ENCODE measurements around the gene GAB4. TPM values are rescaled to one million over a fixed set of nuclear protein-coding genes. Genes with fewer than 3 reads are reported as not detected.

Gene GAB4
- total and polyA plus RNA-seq, 2 of the 13 experiments (the other 11 are each of a cell fraction or from before 2014, with no cell fraction given): not detected

DNA sequence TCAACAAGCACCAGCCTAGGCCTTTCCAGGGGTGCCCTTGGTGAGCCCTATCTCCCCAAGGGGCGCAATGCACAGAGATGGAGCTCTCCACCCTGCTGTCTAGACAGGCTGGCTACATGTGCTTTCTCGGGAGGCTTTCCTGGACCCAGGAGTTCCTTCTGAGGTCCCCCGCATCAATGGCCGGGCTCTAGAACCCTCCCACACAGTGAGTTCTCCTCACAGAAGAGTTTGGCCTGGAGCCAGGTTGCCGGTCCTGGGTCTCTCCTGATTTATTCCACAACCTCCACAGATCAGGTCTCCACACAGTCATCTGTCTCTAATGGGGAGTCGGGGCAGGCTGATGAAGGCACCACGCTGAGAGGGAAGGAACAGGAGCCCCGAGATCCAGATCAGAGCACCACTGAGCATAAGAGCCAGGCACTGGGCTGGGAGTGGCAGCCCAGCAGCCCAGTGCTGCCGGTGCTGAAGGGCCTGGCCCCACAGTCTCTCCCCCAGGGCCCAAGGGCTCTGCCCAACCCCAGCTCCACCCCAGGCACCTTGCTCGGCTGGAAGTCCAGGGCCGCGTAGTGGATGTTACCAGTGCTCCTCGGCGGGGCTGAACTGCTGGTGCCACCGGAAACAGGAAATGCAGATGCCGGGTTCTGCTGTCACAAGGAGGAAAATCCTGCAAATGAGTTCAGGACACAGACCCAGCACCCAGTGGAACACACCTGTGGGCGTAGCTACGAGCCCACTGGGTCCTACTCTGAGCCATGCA, 44.7 kb downstream of the GAB4 start (continued):
- TF ChIP-seq PRDM10 (CRISPR knock-in tag; IDR thresholded peaks at IDR 0.05; ENCODE audit: low read depth): no peak
- TF ChIP-seq ZNF629 (CRISPR knock-in tag; conservative IDR thresholded peaks at IDR 0.05): no peak

DNA sequence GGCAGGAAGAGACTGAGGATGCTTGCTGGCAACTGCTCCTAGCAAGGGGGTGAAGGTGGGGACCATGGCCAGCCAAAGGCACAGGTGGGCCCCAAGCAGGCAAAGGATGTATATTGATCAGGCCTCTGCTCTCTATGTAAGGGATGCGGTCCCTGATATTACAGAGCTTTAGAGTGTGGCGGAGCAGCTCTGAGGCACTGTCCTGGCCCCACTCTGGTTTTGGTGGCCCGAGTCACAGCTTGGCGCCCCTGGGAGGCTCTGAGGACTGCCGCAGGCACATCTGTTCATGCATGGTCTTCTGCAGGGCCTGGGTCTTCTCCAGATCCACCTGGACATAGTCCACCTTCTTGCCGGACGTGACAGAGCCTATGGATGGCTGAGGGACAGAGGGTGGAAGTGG, 45.5 kb downstream of the GAB4 start:
- H3K27me3 ChIP-seq (ENCODE audit: control insufficient read depth in 1 of 2, insufficient read depth in 2 of 2, low read length in 2 of 2): peaks cover 6 to 13% of the 10 kb centered on the region in 2 experiments; a peak in 1 of 5 replicates
- DNase-seq (ENCODE audit: low spot score) (no peak), FAIRE-seq (no peak), ATAC-seq (no peak)
- BruUV-seq (replicated peaks): no TSS peak
- H2AFZ ChIP-seq (ENCODE audit: low read length): no peak overlapping the region
- POLR2A ChIA-PET: no interaction called here
- no peaks in the 10 kb centered on the region for H3K36me3 ChIP-seq (replicated peaks in 1 of 2; ENCODE audit: control insufficient read depth in 1 of 2, insufficient read depth in 2 of 2, low read length in 2 of 2)
- in situ Hi-C loops (cut with HindIII; ENCODE audit: extremely low pct_ligation_motif_present, low pct_unique_long_range_greater_than_20kb) (no loop called here), intact Hi-C loops (cut with micrococcal nuclease; ENCODE audit: unreplicated experiment) (no loop called here)
- 6% methylated on average over 2 of the region's 7 CpGs for WGBS (ENCODE audit: low lambda C conversion rate)
- no peak overlapping the region for H3K4me3 ChIP-seq (replicated peaks in 1 of 3; ENCODE audit: insufficient read depth in 1 of 3, low read depth in 2 of 3, low read length in 3 of 3)
- H3K79me2 ChIP-seq (ENCODE audit: insufficient read depth, low read length): no peaks in the 10 kb centered on the region
- no peak overlapping the region for H3K4me2 ChIP-seq (ENCODE audit: low read depth, low read length)
- no peak overlapping the region for H3K27ac ChIP-seq (ENCODE audit: extremely low read length, insufficient read depth, low read length)
- H3K9ac ChIP-seq (ENCODE audit: insufficient read depth, low read depth, low read length): no peak overlapping the region
- CTCF ChIA-PET (ENCODE audit: low intra/inter-chr PET ratio, low total read pairs): no interaction called here
- no peaks in the 10 kb centered on the region for H4K20me1 ChIP-seq (ENCODE audit: insufficient read depth, low read length)
- H3K9me3 ChIP-seq (ENCODE audit: low read length): no peaks in the 10 kb centered on the region
- H3K4me1 ChIP-seq (ENCODE audit: insufficient read depth, low read length): no peaks in the 10 kb centered on the region
- TF ChIP-seq STAG1 (CRISPR knock-in tag; IDR thresholded peaks at IDR 0.05) (no peak), MEIS2 (CRISPR knock-in tag; IDR thresholded peaks at IDR 0.05) (no peak), PAF1 (CRISPR knock-in tag; IDR thresholded peaks at IDR 0.05) (no peak), ZNF788 (CRISPR knock-in tag; IDR thresholded peaks at IDR 0.05; ENCODE audit: borderline replicate concordance) (no peak)
- TF ChIP-seq, protein P1, sequence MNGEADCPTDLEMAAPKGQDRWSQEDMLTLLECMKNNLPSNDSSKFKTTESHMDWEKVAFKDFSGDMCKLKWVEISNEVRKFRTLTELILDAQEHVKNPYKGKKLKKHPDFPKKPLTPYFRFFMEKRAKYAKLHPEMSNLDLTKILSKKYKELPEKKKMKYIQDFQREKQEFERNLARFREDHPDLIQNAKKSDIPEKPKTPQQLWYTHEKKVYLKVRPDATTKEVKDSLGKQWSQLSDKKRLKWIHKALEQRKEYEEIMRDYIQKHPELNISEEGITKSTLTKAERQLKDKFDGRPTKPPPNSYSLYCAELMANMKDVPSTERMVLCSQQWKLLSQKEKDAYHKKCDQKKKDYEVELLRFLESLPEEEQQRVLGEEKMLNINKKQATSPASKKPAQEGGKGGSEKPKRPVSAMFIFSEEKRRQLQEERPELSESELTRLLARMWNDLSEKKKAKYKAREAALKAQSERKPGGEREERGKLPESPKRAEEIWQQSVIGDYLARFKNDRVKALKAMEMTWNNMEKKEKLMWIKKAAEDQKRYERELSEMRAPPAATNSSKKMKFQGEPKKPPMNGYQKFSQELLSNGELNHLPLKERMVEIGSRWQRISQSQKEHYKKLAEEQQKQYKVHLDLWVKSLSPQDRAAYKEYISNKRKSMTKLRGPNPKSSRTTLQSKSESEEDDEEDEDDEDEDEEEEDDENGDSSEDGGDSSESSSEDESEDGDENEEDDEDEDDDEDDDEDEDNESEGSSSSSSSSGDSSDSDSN (CRISPR knock-in tag; IDR thresholded peaks at IDR 0.05): no peak

Data from HepG2 (cell line).